HepG2 (cell line): Measurements from ENCODE around the gene FMOD. TPM values are rescaled to one million over a fixed set of nuclear protein-coding genes. Genes with fewer than 3 reads are reported as not detected.
A peak's percentile ranks its signal among the peaks of the same experiment; 100 is the strongest.

ENCODE experiments used
- MIXL1 ChIP-seq: IDR thresholded peaks from 2 replicates; pipeline ENCODE4 v1.6.1; 2016
- NBN ChIP-seq: fragments of 450-650 bp; conservative IDR thresholded peaks from 2 replicates; pipeline ENCODE4 v1.6.1; 2017
- NFKB2 ChIP-seq: sonication (generic); formaldehyde crosslinking; IDR thresholded peaks from 2 replicates; pipeline ENCODE4 v1.4.0; 2020; ENCODE audit warnings: missing genetic modification reagents, borderline replicate concordance
- PHF21A ChIP-seq: sonication (generic); formaldehyde crosslinking; IDR thresholded peaks from 2 replicates; pipeline ENCODE4 v1.5.0; 2020; ENCODE audit warnings: mild to moderate bottlenecking, missing genetic modification reagents
- REL ChIP-seq: sonication (generic); formaldehyde crosslinking; conservative IDR thresholded peaks from 2 replicates; pipeline ENCODE4 v1.8.0; 2022; ENCODE audit warnings: mild to moderate bottlenecking, missing genetic modification reagents, moderate library complexity
- SETDB1 ChIP-seq: sonication (generic); formaldehyde crosslinking; IDR thresholded peaks from 2 replicates; pipeline ENCODE4 v1.5.1; 2020; ENCODE audit warnings: missing genetic modification reagents, mild to moderate bottlenecking, borderline replicate concordance
- YY1 ChIP-seq: IDR thresholded peaks from 2 replicates; pipeline ENCODE4 v1.6.1; 2011; ENCODE audit warnings: low read length, low read depth, moderate library complexity, mild to moderate bottlenecking; ENCODE audit not compliant: insufficient read depth, insufficient replicate concordance
- ZNF350 ChIP-seq: sonication (generic); formaldehyde crosslinking; IDR thresholded peaks from 2 replicates; pipeline ENCODE4 v1.4.0; 2020; ENCODE audit warnings: mild to moderate bottlenecking, low read depth, missing genetic modification reagents, borderline replicate concordance
- ZNF460 ChIP-seq: sonication (generic); formaldehyde crosslinking; IDR thresholded peaks from 2 replicates; pipeline ENCODE4 v1.5.1; 2020; ENCODE audit warnings: missing genetic modification reagents, mild to moderate bottlenecking, borderline replicate concordance
- ZNF816 ChIP-seq: sonication (generic); formaldehyde crosslinking; IDR thresholded peaks from 2 replicates; pipeline ENCODE4 v1.8.0; 2022; ENCODE audit warnings: missing genetic modification reagents, mild to moderate bottlenecking, borderline replicate concordance
- polyA plus RNA-seq, 8 experiments: library from polyadenylated mRNA; depleted of rRNA in 3 of 8; stranded (reverse) in 7 of 8; unstranded in 1 of 8; fragments of >200 nt; fragmentation: Illumina TruSeq in 4 of 8; extraction: Trizol in 4 of 8; gene quantifications; 2 replicates each; pipeline versions ENCODE4 v1.2.1 to v1.2.3, GENCODE V29; 2011 to 2016; ENCODE audit warnings: low read depth in 4 of 8, missing spikeins in 1 of 8, mixed read lengths in 1 of 8; ENCODE audit not compliant: insufficient read depth in 1 of 8
- total RNA-seq, 5 experiments: library from RNA; depleted of rRNA; stranded (reverse); fragments of >200 nt; fragmentation: Illumina TruSeq; extraction: Trizol; gene quantifications; 2 replicates each; pipeline ENCODE4 v1.2.3, GENCODE V29; 2016; ENCODE audit warnings: low read depth in 1 of 5
- TF ChIP-seq, protein P1 (sequence below): sonication (generic); formaldehyde crosslinking; conservative IDR thresholded peaks from 2 replicates; pipeline ENCODE4 v1.5.0; 2020; ENCODE audit warnings: missing genetic modification reagents
- TF ChIP-seq, protein P2 (sequence below): sonication (generic); formaldehyde crosslinking; IDR thresholded peaks from 2 replicates; pipeline ENCODE4 v1.5.0; 2020; ENCODE audit warnings: missing genetic modification reagents
- TF ChIP-seq, protein P3 (sequence below): sonication (generic); formaldehyde crosslinking; IDR thresholded peaks from 2 replicates; pipeline ENCODE4 v1.4.0; 2020; ENCODE audit warnings: missing genetic modification reagents, borderline replicate concordance
- TF ChIP-seq, protein P4 (sequence below): sonication (generic); formaldehyde crosslinking; IDR thresholded peaks from 2 replicates; pipeline ENCODE4 v1.5.0; 2020; ENCODE audit warnings: missing genetic modification reagents, mild to moderate bottlenecking, borderline replicate concordance
- TF ChIP-seq, protein P5 (sequence below): sonication (generic); formaldehyde crosslinking; IDR thresholded peaks from 2 replicates; pipeline ENCODE4 v1.8.1; 2023; ENCODE audit warnings: missing genetic modification reagents, inconsistent platforms, borderline replicate concordance
- TF ChIP-seq, protein P6 (sequence below): IDR thresholded peaks from 2 replicates; pipeline ENCODE4 v1.6.1; 2016; ENCODE audit warnings: low read depth, control low read depth

Gene FMOD
- total and polyA plus RNA-seq, 2 of the 13 experiments (the other 11 are each of a cell fraction or from before 2014, with no cell fraction given) = 0.08 TPM; not detected in 1

DNA sequence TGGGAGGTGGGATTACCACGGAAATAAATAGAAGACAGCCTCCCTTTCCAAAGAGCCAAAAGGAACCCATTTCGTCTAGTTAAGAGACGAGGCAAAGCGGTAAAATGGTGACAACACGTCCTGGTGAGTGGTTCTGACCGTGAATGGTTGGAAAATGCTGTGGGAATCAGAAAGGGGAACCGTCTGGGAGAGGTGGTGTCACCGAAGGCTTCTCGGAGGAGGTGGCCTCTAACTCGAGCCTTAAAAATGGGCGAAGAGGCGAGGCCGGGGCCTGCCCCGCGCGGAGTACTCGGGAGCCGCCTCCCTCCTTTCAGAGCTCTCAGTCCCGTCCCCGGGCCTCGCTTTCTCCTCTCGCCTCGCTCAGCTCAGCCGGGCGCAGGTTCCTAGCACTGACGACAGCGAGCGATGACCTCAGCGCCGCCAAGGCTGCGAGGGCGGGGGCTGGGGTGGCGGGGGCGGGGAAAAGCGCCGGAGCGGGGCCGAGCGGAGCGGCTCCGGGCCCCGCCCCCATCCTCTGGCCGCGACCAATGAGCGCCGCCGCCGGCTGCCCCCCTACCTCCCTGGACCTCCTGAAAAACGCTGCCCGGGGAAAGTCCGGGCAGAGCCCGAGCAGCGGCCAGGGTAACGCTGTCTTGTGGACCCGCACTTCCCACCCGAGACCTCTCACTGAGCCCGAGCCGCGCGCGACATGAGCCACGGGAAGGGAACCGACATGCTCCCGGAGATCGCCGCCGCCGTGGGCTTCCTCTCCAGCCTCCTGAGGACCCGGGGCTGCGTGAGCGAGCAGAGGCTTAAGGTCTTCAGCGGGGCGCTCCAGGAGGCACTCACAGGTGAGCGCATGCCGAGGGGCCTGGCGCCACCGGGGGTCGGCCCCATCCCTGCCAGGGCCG, 45.8 kb downstream of the FMOD start, which contains the start of gene BTG2 (continued):
- TF ChIP-seq, protein P1, sequence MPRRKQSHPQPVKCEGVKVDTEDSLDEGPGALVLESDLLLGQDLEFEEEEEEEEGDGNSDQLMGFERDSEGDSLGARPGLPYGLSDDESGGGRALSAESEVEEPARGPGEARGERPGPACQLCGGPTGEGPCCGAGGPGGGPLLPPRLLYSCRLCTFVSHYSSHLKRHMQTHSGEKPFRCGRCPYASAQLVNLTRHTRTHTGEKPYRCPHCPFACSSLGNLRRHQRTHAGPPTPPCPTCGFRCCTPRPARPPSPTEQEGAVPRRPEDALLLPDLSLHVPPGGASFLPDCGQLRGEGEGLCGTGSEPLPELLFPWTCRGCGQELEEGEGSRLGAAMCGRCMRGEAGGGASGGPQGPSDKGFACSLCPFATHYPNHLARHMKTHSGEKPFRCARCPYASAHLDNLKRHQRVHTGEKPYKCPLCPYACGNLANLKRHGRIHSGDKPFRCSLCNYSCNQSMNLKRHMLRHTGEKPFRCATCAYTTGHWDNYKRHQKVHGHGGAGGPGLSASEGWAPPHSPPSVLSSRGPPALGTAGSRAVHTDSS (CRISPR knock-in tag) = no peak
- TF ChIP-seq ZNF350 (CRISPR knock-in tag) (peak; percentile 74), MIXL1 (CRISPR knock-in tag) (no peak), ZNF816 (CRISPR knock-in tag) (peak; percentile 95), YY1 (peak; percentile 9), ZNF460 (peak; percentile 13; the same call in 1 of the 2 replicates), NFKB2 (peak; percentile 96; the same call in 1 of the 2 replicates), REL (CRISPR knock-in tag) (no peak), NBN (no peak), PHF21A (CRISPR knock-in tag) (peak; percentile 47; the same call in 1 of the 2 replicates), SETDB1 (no peak)
- TF ChIP-seq, protein P2, sequence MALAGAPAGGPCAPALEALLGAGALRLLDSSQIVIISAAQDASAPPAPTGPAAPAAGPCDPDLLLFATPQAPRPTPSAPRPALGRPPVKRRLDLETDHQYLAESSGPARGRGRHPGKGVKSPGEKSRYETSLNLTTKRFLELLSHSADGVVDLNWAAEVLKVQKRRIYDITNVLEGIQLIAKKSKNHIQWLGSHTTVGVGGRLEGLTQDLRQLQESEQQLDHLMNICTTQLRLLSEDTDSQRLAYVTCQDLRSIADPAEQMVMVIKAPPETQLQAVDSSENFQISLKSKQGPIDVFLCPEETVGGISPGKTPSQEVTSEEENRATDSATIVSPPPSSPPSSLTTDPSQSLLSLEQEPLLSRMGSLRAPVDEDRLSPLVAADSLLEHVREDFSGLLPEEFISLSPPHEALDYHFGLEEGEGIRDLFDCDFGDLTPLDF = peak; percentile 25; the same call in 1 of the 2 replicates
- TF ChIP-seq, protein P3, sequence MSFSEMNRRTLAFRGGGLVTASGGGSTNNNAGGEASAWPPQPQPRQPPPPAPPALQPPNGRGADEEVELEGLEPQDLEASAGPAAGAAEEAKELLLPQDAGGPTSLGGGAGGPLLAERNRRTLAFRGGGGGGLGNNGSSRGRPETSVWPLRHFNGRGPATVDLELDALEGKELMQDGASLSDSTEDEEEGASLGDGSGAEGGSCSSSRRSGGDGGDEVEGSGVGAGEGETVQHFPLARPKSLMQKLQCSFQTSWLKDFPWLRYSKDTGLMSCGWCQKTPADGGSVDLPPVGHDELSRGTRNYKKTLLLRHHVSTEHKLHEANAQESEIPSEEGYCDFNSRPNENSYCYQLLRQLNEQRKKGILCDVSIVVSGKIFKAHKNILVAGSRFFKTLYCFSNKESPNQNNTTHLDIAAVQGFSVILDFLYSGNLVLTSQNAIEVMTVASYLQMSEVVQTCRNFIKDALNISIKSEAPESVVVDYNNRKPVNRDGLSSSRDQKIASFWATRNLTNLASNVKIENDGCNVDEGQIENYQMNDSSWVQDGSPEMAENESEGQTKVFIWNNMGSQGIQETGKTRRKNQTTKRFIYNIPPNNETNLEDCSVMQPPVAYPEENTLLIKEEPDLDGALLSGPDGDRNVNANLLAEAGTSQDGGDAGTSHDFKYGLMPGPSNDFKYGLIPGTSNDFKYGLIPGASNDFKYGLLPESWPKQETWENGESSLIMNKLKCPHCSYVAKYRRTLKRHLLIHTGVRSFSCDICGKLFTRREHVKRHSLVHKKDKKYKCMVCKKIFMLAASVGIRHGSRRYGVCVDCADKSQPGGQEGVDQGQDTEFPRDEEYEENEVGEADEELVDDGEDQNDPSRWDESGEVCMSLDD (CRISPR knock-in tag) = no peak
- TF ChIP-seq, protein P4, sequence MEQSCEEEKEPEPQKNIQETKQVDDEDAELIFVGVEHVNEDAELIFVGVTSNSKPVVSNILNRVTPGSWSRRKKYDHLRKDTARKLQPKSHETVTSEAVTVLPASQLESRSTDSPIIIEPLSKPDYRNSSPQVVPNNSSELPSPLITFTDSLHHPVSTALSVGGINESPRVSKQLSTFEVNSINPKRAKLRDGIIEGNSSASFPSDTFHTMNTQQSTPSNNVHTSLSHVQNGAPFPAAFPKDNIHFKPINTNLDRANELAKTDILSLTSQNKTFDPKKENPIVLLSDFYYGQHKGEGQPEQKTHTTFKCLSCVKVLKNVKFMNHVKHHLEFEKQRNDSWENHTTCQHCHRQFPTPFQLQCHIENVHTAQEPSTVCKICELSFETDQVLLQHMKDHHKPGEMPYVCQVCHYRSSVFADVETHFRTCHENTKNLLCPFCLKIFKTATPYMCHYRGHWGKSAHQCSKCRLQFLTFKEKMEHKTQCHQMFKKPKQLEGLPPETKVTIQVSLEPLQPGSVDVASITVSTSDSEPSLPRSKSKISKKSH = no peak
- TF ChIP-seq, protein P5, sequence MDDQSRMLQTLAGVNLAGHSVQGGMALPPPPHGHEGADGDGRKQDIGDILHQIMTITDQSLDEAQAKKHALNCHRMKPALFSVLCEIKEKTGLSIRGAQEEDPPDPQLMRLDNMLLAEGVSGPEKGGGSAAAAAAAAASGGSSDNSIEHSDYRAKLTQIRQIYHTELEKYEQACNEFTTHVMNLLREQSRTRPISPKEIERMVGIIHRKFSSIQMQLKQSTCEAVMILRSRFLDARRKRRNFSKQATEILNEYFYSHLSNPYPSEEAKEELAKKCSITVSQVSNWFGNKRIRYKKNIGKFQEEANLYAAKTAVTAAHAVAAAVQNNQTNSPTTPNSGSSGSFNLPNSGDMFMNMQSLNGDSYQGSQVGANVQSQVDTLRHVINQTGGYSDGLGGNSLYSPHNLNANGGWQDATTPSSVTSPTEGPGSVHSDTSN (CRISPR knock-in tag) = no peak
- TF ChIP-seq, protein P6, sequence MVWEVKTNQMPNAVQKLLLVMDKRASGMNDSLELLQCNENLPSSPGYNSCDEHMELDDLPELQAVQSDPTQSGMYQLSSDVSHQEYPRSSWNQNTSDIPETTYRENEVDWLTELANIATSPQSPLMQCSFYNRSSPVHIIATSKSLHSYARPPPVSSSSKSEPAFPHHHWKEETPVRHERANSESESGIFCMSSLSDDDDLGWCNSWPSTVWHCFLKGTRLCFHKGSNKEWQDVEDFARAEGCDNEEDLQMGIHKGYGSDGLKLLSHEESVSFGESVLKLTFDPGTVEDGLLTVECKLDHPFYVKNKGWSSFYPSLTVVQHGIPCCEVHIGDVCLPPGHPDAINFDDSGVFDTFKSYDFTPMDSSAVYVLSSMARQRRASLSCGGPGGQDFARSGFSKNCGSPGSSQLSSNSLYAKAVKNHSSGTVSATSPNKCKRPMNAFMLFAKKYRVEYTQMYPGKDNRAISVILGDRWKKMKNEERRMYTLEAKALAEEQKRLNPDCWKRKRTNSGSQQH = 0 out of 2 replicates have a peak, but pooled peaks have one; percentile 31
